HG03520 (cell line): ENCODE measurements around the gene GPR55.

Experiments
- ATAC-seq: cut with Tn5 transposase; IDR thresholded peaks from one replicate; pipeline ENCODE4 v1.9.1; 2021; ENCODE audit warnings: mild to moderate bottlenecking, moderate library complexity; ENCODE audit not compliant: unreplicated experiment

GPR55 gene

DNA sequence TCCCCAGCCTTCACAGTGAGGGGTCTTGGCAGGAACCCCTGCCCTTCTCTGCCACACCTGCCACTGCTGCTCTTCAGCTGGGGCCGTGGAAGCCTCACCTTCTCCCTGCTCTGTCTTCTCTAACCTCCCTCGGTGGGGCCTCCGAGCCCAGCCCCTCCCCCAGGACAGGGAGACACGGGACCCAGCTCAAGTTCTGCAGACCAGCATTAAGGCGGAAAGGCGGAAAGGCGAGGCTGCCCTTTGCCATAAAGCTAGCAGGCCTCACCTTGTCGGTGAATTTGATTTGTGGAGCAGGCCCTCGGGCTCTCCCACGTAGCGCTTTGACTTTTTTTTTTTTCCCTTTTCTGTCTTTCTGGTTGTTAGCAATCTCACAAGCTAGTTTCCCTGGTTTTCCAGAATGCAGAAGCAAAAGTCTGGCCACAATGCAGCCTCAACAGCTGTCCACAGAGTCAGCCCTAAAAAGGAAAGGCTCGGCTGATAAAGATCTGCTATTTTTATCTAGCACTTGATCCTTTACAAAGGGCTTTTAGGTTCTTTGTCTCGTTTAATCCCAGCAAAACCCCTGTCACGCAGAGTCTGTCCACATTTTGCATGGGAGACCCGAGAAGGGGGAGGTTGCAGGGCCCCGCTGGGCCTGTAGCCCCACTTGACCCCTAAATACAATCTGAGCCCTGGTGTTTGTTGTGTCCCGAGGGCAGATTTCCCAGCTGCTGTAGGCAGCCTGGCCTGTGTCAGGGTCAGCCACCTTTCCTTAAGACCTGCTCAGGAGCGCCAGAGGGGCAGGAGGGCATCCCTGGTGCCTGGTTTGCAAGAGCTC is 54.3 kb downstream of the GPR55 start:
- ATAC-seq: no peak

DNA sequence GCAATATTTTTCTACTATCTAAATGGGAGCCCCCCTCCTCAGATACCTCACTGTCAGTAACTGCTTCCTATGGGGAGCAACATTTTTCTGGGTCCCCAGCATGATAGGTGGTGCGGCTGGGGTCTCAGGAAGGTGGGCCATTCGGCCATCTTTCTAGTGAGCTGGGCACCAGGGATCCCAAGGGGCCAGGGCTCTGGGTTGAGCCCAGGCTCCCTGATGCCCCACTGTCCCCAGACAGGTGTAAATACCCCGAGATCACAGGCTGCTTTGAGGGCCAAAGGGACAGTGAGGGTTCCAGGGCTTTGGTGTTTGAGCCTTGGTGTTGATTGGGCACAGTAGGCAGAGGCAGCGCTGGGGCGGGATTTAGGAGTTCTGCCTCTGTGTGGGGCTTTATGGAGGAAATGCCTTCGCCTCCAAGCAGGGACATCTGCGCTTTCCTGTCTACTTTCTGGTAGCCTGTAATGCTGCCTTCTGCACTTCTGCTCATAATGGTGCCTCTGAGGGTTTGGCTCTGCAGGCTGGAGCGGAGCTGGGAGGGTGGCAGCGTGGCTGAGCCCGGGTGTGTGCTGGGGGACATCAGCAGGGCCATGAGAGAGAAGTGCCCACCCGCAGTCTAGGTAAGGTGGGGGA is 55.0 kb downstream of the GPR55 start:
- ATAC-seq: no peak

- ATAC-seq: no peak
Measured at GRCh38 chr2:230868947-230869913, 55.8 kb downstream of the GPR55 start.

GRCh38 chr2:230868161-230868946 is 56.7 kb downstream of the GPR55 start:
- ATAC-seq: no peak

GRCh38 chr2:230866756-230867523 is 58.1 kb downstream of the GPR55 start:
- no peak for ATAC-seq

DNA sequence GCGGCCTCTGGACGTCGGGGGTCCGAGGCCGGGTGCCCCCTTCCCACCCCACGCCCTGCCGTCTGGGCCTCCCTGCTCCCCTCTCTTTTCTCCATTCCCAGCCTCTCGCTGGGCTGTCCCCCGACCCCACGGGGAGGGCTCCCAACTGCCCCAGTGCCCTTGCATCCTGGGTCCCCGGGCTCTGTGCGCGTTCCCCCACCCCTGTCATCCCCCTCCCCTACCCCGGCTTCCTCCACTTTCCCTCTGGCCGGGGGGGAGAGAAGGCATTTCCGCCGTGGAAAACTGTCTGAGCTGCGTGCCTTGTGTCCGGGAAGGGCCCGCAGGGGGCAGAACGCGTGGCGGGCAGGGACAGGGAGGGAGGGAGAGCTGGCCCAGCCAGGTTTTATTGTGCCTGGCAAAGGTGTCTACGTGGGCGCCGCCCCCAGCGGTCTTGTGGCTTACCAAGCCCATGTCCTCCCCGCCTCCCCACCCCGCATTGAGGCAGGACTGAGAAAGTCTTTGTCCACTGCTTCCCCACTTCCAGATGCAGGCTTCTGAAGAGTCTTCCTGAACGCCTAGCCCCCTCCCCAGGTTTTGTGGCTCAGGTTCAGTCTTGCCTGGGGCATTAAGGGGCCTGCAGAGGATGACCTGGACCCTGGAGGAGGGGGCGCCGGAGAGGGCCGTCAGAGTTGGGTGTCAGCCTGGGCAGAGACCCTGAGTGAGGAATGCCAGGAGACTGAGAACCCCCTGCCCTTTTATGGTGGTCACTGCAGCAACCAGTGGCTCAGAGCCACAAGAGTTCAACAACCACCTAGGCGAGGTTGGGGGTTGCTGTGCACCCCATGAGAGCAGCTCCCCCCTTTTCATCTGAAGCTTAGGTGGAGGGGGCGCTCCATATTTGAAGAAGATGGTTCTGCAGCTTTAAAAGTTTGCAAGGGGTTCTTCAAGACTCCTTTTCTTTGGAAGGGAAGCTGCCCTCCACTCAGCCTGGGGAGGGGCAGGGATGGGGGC is 59.0 kb downstream of the GPR55 start:
- ATAC-seq: no peak

DNA sequence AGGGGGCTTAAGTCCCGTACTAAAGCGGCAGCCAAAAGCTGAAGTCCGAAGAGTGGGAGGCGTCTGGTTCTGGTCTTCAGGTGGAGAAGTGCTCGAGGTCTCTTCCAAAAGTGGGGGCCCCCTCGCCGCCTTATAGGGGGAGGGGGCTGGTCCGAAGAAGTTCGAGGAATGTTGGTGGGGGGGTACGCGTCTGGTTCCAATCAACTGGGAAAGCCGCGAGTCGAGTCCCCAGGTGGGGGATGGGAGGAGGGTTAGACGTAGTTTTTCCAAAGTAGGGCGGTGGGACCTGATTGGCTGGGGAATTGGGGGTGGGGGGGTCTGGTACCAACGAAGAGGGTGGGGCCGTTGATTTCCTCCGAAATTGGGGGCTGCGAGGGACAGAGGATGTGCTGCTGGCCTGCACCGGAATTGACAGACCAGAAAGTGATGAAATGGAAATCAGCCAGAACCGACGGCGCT is 59.7 kb downstream of the GPR55 start:
- no peak for ATAC-seq

GRCh38 chr2:230864605-230865306 is 60.3 kb downstream of the GPR55 start, which contains the start of gene ITM2C:
TSS of gene ITM2C (plus strand) at chr2:230864942. CDS start at chr2:230865026, 84 bp downstream.
- peak; percentile 64 for ATAC-seq

GRCh38 chr2:230864122-230864604 is 60.9 kb downstream of the GPR55 start:
- ATAC-seq: no peak

DNA sequence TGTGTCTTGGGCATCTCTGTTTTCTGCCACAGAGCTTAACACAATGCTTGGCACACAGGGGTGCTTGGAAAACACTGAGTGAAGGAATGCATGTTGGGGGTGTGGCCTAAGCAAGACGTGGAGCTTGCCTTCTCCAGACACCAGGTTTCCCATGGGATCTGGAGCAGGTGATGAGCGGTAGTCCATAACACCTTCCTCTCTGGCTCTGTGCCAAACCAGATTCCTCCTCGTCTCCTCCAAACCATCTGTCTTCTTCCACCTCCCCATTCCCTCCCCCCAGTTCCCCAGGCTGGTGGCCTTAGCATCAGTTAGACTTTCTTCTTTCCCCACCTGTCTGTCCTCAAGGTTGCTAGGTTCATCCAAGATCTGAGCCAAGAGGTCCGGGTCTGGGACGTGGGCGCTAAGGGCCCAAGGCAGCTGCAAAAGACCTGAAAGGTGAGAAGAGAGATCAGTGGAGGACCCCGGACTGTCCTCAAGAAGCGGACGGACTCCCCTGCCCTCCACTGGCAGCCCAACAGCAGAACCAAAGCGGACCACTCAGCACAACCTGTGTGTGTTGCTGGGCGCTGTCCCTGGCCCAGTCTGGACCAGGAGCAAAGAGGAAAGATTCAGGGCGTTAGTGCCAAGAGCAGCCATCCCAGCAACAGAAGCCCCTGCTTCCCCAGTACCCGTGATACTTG is 61.5 kb downstream of the GPR55 start:
- no peak for ATAC-seq

- ATAC-seq: no peak
Measured at GRCh38 chr2:230863031-230863430, 62.0 kb downstream of the GPR55 start.

DNA sequence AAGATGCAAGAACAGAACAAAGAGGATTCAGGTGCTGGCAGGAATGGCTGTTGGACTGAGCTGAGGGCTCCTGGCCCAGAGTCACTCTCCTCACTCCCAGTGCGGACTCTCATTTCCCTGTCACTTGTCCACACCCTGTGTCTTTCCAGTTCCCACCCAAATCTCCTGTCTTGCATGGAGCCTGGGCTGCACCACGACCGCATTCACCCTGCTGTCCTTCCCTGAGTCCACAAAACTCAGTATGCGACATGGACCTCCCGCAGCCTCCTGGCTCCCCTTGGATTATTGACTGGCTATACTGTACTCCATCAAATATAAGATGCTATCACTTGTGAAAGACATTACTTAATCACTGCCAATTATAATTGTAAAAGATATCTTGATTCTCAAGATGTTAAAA is 62.8 kb downstream of the GPR55 start:
- ATAC-seq: no peak

- no peak for ATAC-seq
Measured at GRCh38 chr2:230861552-230862255, 63.3 kb downstream of the GPR55 start.
